GM18520 (cell line): ENCODE results near the gene LETM1.

Source experiments
- ATAC-seq: cut with Tn5 transposase; IDR thresholded peaks from one replicate; pipeline ENCODE4 v1.9.1; 2021; ENCODE audit not compliant: unreplicated experiment

LETM1 gene

GRCh38 chr4:1766106-1767060 is 89.6 kb downstream of the LETM1 start:
- ATAC-seq: no peak

GRCh38 chr4:1765409-1766072 is 90.4 kb downstream of the LETM1 start:
- no peak for ATAC-seq

GRCh38 chr4:1764670-1765069 is 91.3 kb downstream of the LETM1 start:
- ATAC-seq: no peak

- ATAC-seq: no peak
Measured at GRCh38 chr4:1763550-1764080, 92.3 kb downstream of the LETM1 start.

- no peak for ATAC-seq
Measured at GRCh38 chr4:1763070-1763549, 92.8 kb downstream of the LETM1 start.

- ATAC-seq: no peak
Measured at GRCh38 chr4:1762264-1763010, 93.5 kb downstream of the LETM1 start.
